ENCODE data around the gene SLC28A1.
A peak's percentile ranks its signal among the peaks of the same experiment; 100 is the strongest.

The SLC28A1 gene

GRCh38 chr15:84883916-84884781 is at the start of gene SLC28A1:
Gene SLC28A1, plus strand, starts transcription at chr15:84884662. Its CDS starts 3,099 bp downstream, at chr15:84887761.
- no peak for DNase-seq

- DNase-seq: no peak
Observed at GRCh38 chr15:84834969-84835368, 49.5 kb upstream of the SLC28A1 start.

- no peak for DNase-seq
Observed at GRCh38 chr15:84835661-84836337, 48.7 kb upstream of the SLC28A1 start.

GRCh38 chr15:84836844-84837243 is 47.6 kb upstream of the SLC28A1 start:
- DNase-seq: no peak

- no peak for DNase-seq
Observed at GRCh38 chr15:84839714-84840113, 44.7 kb upstream of the SLC28A1 start.

- no peak for DNase-seq
Observed at GRCh38 chr15:84840255-84840654, 44.2 kb upstream of the SLC28A1 start.

- DNase-seq: peak; percentile 31
Observed at GRCh38 chr15:84840741-84841429, 43.6 kb upstream of the SLC28A1 start.

GRCh38 chr15:84842781-84843180 is 41.7 kb upstream of the SLC28A1 start:
- no peak for DNase-seq

GRCh38 chr15:84844964-84845363 is 39.5 kb upstream of the SLC28A1 start:
- no peak for DNase-seq

- DNase-seq: peak; percentile 73
Observed at GRCh38 chr15:84845631-84846030, 38.8 kb upstream of the SLC28A1 start.

- no peak for DNase-seq
Observed at GRCh38 chr15:84846269-84846668, 38.2 kb upstream of the SLC28A1 start.

- DNase-seq: no peak
Observed at GRCh38 chr15:84847382-84847781, 37.1 kb upstream of the SLC28A1 start.

GRCh38 chr15:84852212-84852611 is 32.2 kb upstream of the SLC28A1 start:
- no peak for DNase-seq

GRCh38 chr15:84855136-84855535 is 29.3 kb upstream of the SLC28A1 start:
- DNase-seq: no peak

GRCh38 chr15:84855765-84856164 is 28.7 kb upstream of the SLC28A1 start:
- no peak for DNase-seq

- DNase-seq: no peak
Observed at GRCh38 chr15:84856731-84857417, 27.6 kb upstream of the SLC28A1 start.

- no peak for DNase-seq
Observed at GRCh38 chr15:84857418-84858004, 27.0 kb upstream of the SLC28A1 start.

GRCh38 chr15:84858231-84858630 is 26.2 kb upstream of the SLC28A1 start:
- no peak for DNase-seq

- no peak for DNase-seq
Observed at GRCh38 chr15:84859144-84859543, 25.3 kb upstream of the SLC28A1 start.

- no peak for DNase-seq
Observed at GRCh38 chr15:84859651-84860050, 24.8 kb upstream of the SLC28A1 start.

GRCh38 chr15:84861781-84862180 is 22.7 kb upstream of the SLC28A1 start:
- no peak for DNase-seq

GRCh38 chr15:84862214-84862975 is 22.1 kb upstream of the SLC28A1 start:
- DNase-seq: no peak
